ENCODE measurements around the gene PRRX2.

DNA sequence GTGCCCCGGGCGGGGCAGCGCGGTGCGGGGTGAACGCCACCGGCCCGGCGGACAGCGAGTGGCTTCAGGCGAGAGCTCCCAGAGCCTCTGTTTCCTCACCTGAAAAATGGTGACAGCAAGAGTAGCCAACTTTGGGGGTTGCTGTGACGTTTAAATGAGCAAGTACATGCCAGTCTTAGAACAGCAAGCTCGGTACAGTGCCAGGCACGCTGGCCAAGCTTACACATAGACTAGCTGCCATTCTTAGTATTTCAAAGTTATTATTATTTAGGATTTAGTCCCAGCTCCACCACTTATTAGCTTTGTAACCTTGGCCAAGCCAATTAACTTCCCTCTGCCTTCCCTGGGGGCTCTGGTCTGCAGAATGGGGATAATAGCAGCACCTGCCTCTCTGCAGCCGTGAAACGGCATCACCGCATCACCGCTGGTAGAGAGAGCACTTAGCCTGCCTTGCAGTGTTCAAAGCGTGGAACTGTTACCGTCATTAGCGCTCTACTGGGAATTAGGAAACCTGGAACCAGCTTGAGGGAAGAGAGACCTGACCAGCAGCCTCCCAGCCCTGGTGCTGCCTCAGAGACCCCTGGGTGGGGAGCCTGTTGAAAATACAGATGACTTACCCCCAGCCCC, 44.7 kb upstream of the PRRX2 start, which contains the start of gene C9orf50:
- no peak for TF ChIP-seq EP300 (IDR thresholded peaks at IDR 0.05)
- TF ChIP-seq POLR2A (IDR thresholded peaks at IDR 0.05): no peak
- no peak for TF ChIP-seq CTCF (IDR thresholded peaks at IDR 0.05)
- no peak for TF ChIP-seq POLR2AphosphoS5 (IDR thresholded peaks at IDR 0.05)

All from sigmoid colon (tissue), 4 donors.